HTR-8/SVneo (cell line): ENCODE measurements around the gene MEGF6.

Source experiments
- DNase-seq: peaks from one replicate; pipeline ENCODE4 v3.0.0; 2011; ENCODE audit warnings: low spot score, mixed read lengths; ENCODE audit not compliant: insufficient read length
- FAIRE-seq: peaks from 2 replicates; lab custom pipeline; 2011; peaks lifted over from hg19 to GRCh38; lab: Jason Lieb, UNC

Gene MEGF6

GRCh38 chr1:3465091-3465934, 146.0 kb downstream of the MEGF6 start:
- no peak for FAIRE-seq
- no peak for DNase-seq

- FAIRE-seq (no peak), DNase-seq (no peak)
These were observed 146.7 kb downstream of the MEGF6 start for GRCh38 chr1:3464649-3465025.

- DNase-seq (no peak), FAIRE-seq (no peak)
These were observed 147.2 kb downstream of the MEGF6 start for GRCh38 chr1:3463891-3464648.

GRCh38 chr1:3463408-3463863, 147.9 kb downstream of the MEGF6 start:
- FAIRE-seq = no peak
- no peak for DNase-seq

- DNase-seq (no peak), FAIRE-seq (no peak)
These were observed 148.3 kb downstream of the MEGF6 start for GRCh38 chr1:3463013-3463385.

GRCh38 chr1:3462356-3463012, 148.8 kb downstream of the MEGF6 start:
- DNase-seq = no peak
- no peak for FAIRE-seq

- DNase-seq (no peak), FAIRE-seq (no peak)
These were observed 149.4 kb downstream of the MEGF6 start for GRCh38 chr1:3461934-3462275.

GRCh38 chr1:3461238-3461933, 149.9 kb downstream of the MEGF6 start:
- FAIRE-seq (no peak), DNase-seq (no peak)

- DNase-seq = peak; percentile 51
- peak; percentile 81 for FAIRE-seq
These were observed 150.6 kb downstream of the MEGF6 start for GRCh38 chr1:3460672-3461131.

GRCh38 chr1:3459940-3460671, 151.2 kb downstream of the MEGF6 start:
- FAIRE-seq (no peak), DNase-seq (no peak)

GRCh38 chr1:3459051-3459908, 152.0 kb downstream of the MEGF6 start:
- DNase-seq = no peak
- FAIRE-seq = no peak

GRCh38 chr1:3457910-3458883, 153.1 kb downstream of the MEGF6 start:
- FAIRE-seq (no peak), DNase-seq (no peak)

GRCh38 chr1:3456964-3457909, 154.1 kb downstream of the MEGF6 start:
- FAIRE-seq = no peak
- DNase-seq = no peak

- DNase-seq (no peak), FAIRE-seq (no peak)
These were observed 154.8 kb downstream of the MEGF6 start for GRCh38 chr1:3456449-3456963.

GRCh38 chr1:3455670-3456448, 155.4 kb downstream of the MEGF6 start:
- DNase-seq (no peak), FAIRE-seq (no peak)
